HG03280 (cell line): ENCODE measurements around the gene C20orf204.
"Not testable (repeated sequence)": the region's sequence is repeated elsewhere in the genome, so short reads cannot be mapped to it uniquely, and the experiment has no call there.

Experiments
- ATAC-seq: cut with Tn5 transposase; IDR thresholded peaks from one replicate; pipeline ENCODE4 v1.9.1; 2021; ENCODE audit warnings: mild to moderate bottlenecking, moderate library complexity; ENCODE audit not compliant: unreplicated experiment

The C20orf204 gene, protein sequence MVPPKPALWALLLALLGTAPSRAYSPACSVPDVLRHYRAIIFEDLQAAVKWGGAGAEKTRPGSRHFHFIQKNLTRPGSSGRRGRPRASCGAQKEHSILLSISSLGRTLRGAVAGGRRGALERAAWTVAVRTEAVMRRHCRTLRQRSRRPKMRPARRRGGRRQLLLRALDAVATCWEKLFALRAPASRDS

DNA sequence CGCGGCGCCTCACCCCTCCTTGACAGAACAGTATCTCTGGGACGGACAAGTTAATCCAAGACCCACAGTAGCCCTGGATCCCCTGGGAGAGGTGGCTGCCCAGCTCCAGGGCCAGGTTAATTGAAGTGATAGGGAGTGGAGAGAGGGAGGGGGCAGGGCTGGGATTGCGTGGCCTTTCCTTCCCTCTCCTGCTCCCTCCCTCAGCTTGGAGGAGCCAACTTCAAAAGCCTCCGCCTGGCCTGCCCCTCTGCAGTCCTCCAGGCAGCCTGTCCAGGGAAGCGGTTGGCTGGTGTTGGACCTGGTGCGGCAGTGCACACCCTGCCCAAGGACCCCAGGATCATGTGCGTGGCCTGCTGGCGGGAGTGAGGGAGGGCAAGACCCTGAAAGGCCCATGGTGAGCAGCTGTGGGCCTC lies at the start of gene C20orf204:
TSS of gene C20orf204 (plus strand) at position 250 of the 413 bp plus-strand sequence. CDS start at position 392, 142 bp downstream.
- ATAC-seq, result no peak

DNA sequence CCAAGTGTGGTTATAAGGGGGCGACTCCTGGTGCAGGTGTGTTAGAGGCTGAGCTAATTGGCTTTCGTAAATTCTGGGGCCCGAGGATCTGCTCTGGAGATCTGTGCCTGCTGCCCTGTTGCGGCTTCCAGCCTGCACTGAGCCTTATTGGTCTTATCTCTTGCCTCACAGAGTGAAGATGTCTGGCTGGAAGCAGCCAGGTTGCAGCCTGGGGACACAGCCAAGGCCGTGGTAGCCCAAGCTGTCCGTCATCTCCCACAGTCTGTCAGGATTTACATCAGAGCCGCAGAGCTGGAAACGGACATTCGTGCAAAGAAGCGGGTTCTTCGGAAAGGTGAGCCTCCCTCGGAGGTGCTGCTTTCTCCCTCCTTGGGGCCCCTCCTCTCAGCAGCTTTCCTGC lies 35.1 kb upstream of the C20orf204 start:
- no peak for ATAC-seq

DNA sequence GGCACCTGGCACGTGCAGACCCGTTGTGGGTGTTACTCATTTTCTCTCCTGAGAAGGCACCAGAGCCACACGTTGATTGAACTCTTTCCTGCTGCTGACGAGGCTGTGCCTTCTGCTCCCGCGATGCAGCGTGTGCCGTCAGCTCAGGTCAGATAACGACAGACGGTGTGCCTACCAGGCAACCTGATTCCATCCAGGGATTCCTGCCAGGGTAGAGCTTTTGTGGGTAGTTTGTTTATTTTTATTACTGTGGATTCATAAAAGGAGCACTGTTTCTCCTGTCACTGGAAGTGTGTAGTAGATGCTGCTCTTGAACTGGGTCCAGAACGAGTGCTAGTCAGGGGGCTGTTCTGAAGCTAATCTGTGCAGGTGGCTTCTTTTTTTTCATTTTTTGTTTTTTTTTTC lies 34.4 kb upstream of the C20orf204 start:
- no peak for ATAC-seq

- ATAC-seq, result no peak
Measured at GRCh38 chr20:64003960-64004725, 31.8 kb upstream of the C20orf204 start.

DNA sequence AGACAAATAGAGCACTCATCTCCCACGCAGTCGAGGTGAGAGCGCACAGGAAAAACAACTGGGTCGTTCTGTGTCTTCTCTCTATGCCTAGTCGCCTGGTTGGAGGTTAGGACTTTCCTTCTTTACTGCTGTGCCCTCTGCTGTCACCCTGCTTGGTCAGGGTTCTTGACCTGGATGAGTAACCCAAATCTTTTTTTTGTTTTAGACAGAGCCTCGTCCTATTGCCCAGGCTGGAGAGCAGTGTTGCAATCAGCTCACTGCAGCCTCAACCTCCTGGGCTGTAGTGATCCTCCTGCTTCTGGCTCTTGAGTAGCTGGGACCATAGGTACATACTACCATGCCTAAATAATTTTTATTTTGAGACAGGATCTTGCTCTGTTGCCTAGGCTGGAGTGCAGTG lies 30.6 kb upstream of the C20orf204 start:
- ATAC-seq, result no peak

DNA sequence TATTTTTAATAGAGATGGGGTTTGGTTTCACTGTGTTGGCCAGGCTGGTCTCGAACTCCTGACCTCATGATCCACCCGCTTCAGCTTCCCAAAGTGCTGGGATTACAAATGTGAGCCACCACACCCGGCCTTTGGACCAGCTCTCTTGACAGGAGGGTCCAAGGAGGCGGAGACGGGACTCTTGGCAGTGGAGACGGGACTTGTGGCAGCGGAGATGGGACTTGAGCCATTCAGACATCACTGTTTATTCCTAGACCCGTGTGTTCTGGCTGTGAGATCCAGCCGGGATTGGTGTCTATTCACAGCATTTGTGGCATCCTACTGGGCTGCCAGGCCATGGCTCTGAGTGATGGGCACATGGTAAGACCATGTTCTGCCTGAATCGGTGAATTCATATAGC lies 29.5 kb upstream of the C20orf204 start:
- no peak for ATAC-seq

GRCh38 chr20:64006902-64007301 lies 29.1 kb upstream of the C20orf204 start:
- ATAC-seq, result no peak

DNA sequence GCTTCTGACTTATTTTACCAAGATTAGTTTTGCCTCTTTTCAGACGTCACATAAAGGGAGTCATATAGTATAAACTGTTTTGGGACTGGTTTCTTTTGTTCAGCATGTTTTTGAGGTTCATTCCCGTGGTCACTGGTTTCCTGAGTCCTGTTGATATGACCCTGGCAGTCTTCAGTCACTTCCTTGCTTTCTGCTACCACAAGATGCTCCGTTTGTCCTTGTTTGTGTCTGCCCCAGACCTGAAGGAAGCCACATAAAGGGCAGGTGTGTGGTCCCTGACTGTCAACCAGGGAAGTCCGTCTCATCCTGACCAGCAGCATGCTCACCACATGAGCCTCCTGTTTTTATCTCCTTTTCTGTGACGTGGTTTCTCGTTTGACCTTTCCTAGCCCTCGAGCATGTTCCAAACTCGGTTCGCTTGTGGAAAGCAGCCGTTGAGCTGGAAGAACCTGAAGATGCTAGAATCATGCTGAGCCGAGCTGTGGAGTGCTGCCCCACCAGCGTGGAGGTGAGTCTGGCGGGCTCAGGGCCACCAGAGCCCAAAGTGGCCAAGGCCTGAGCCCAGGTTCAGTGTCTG lies 26.1 kb upstream of the C20orf204 start:
- no peak for ATAC-seq

DNA sequence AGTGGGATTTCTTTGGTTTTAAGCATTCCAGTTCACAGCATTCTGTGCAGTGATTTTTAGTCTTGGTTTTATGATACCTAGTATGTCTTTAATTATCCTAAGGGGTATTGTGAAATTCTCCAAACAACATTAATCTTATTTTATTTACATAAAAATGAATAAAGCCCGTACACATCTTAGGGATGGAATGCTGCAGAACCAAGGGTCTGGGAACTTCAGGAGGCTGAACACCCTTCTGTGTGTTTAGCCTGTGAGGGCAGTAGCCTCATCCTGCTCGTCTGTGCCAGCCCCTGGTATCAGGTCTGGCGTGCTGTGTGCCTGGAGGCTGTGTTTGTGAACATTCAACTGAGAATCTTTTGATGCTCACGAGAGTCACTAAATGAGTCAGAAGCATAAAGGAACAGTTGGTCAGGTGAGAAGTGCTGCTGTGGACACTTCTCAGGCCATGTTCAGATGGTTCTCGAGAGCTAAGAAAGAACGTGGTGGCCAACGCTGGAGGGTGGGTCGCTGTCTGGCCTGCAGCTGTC lies 25.2 kb upstream of the C20orf204 start:
- no peak for ATAC-seq

GRCh38 chr20:64011366-64011779 lies 24.6 kb upstream of the C20orf204 start:
- no peak for ATAC-seq

DNA sequence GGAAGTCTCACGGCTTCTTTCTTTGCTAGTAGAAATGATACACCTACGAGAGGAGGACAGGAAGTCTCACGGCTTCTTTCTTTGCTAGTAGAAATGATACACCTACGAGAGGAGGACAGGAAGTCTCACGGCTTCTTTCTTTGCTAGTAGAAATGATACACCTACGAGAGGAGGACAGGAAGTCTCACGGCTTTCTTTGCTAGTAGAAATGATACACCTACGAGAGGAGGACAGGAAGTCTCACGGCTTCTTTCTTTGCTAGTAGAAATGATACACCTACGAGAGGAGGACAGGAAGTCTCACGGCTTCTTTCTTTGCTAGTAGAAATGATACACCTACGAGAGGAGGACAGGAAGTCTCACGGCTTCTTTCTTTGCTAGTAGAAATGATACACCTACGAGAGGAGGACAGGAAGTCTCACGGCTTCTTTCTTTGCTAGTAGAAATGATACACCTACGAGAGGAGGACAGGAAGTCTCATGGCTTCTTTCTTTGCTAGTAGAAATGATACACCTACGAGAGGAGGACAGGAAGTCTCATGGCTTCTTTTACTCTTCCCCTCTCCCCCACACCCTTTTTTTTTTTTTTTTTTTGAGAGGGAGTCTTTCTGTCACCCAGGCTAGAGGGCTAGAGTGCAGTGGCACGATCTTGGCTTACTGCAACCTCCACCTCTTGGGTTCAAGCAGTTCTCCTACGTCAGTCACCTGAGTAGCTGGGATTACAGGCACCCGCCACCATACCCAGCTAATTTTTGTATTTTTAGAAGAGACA lies 23.4 kb upstream of the C20orf204 start:
- ATAC-seq, result not testable (repeated sequence)

DNA sequence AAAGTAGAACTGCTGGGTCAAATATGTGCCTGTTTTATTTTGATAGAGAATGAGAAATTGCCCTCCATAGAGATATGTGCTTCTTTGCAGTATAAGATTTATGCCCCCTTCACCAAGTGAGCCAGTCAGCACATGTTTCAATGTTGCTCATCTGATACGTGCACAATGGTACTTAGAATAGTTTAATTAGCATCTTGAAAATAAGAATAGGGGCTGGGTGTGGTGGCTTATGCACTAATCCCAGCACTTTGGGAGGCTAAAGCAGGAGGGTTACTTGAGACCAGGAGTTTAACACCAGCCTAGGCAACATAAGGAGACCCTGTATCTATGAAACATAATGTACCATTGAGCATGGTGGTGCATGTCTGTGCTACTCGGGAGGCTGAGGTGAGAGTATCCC lies 20.3 kb upstream of the C20orf204 start:
- no peak for ATAC-seq

DNA sequence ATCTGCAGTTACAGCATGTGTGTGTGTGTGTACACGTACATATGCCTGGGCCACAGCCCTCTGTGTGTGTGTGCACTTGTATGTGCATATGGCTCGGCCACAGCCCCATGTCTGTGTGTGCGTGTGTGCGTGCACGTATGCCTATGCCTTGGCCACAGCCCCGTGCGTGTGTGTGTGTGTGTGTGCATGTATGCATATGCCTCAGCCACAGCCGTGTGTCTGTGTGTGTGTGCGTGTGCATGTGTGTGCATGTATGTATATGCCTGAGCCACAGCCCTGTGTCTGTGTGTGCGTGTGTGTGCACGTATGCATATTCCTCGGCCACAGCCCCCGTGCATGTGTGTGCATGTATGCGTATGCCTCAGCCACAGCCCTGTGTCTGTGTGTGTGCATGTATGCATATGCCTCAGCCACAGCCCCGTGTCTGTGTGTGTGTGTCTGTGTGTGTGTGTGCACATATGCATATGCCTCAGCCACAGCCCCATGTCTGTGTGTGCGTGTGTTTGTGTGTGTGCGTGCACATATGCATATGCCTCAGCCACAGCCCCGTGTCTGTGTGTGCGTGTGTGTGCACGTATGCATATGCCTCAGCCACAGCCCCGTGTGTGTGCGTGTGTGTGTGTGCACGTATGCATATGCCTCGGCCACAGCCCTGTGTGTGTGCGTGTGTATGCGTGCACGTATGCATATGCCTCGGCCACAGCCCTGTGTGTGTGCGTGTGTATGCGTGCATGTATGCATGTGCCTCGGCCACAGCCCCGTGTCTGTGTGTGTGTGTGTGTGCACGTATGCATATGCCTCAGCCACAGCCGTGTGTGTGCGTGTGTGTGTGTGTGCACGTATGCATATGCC lies 14.6 kb upstream of the C20orf204 start:
- ATAC-seq, result no peak

GRCh38 chr20:64022671-64023360 lies 13.2 kb upstream of the C20orf204 start:
- ATAC-seq, result no peak

GRCh38 chr20:64023361-64024140 lies 12.4 kb upstream of the C20orf204 start:
- no peak for ATAC-seq

DNA sequence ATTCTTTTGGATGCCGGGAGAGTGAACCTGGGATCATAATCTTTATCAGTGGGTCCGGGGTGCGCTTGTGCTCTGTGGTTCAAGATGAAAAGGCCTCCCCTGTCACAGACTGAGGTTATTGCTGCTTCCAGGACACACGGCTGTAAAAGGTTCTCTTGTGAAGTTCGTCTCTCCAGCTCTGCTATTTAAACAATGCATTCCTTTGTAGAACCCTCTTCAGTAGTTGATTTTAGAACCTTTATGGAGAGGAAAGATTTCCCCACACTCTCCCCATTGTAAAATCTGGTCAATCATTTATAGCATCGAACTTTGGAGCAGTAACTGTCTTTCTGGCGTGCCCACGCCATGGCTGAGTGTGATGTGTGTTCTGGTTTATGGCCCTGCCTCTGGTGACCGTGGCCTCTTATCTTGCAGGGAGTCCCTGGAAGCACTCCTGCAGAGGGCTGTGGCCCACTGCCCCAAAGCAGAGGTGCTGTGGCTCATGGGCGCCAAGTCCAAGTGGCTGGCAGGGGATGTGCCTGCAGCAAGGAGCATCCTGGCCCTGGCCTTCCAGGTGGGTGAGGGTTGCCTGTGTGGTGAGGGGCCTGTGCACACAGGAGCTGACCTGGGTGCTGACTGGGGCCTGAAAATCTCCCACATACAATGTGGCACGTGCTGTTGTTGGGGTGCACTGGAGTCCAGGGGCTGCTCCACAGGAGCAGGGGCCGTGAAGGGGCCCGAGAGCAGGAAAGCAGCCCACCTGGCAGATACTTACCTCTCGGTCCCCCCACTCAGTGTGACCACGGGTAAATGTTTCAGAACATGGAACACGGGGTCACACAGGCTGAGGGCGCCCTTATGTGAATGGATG lies 11.6 kb upstream of the C20orf204 start:
- ATAC-seq, result no peak

- no peak for ATAC-seq
Measured at GRCh38 chr20:64025101-64025825, 10.7 kb upstream of the C20orf204 start.
